ENCODE results near the gene HMGN3.

DNA sequence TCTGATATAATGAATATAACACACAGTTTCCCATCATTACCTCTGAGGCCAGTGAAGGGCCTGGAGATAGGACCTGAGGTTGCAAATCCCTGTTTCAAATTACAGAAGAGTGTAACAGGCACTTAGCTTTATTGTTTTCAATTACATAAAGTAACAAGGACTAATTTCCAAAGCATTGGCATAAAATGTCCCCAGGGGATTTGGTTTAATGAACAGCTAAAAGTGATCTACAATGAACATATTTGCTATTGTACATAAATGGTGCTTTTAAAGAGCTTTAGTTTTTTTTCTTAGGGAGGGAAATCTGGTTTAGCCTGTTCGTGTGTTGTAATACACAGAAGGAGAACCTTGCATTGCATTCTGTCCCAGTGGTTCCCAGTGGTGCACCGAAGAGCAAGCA lies 54.4 kb downstream of the HMGN3 start:
- TF ChIP-seq BRCA1 (CRISPR knock-in tag; IDR thresholded peaks at IDR 0.05) (no peak), ADNP (CRISPR knock-in tag; IDR thresholded peaks at IDR 0.05) (no peak), SETDB1 (CRISPR knock-in tag; IDR thresholded peaks at IDR 0.05; ENCODE audit: borderline replicate concordance) (no peak), ZNF292 (CRISPR knock-in tag; IDR thresholded peaks at IDR 0.05; ENCODE audit: borderline replicate concordance, low read depth) (no peak), ZBTB8A (CRISPR knock-in tag; IDR thresholded peaks at IDR 0.05; ENCODE audit: borderline replicate concordance, low read depth) (no peak), FOXJ3 (CRISPR knock-in tag; IDR thresholded peaks at IDR 0.05; ENCODE audit: borderline replicate concordance) (no peak), SUZ12 (IDR thresholded peaks at IDR 0.05; ENCODE audit: low read depth, low read length) (no peak)

Measured in HepG2 (cell line).